ENCODE data around the gene NUDT9.
"Not testable (repeated sequence)": the region's sequence is repeated elsewhere in the genome, so short reads cannot be mapped to it uniquely, and the experiment has no call there.

NUDT9 gene

DNA sequence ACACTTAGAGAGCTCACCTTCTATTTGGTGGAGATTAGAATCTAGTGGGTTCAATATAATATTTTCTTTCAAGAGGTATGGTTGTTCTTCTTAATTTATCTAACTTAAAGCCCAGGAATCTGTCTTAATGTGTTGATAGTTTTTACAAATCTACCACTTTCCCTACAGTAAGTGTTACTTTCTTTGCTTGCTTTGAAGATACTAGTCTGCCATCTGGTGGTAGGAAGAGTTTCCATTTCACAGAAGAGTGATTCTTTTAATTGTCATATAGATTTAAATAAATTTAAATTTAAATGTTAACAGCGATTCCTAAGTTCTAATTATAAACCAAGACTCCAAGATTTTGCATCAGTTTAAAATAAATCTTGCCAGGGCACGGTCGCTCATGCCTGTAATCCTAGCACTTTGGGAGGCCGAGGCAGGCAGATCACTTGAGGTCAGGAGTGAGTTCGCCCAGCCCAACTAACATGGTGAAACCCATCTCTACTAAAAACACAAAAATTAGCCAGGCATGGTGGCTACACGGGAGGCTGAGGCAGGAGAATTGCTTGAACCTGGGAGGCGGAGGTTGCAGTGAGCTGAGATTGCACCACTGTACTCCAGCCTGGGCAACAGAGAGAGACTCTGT, 43.5 kb downstream of the NUDT9 start:
- DNase-seq, result no peak

GRCh38 chr4:87469390-87469789, 47.0 kb downstream of the NUDT9 start:
- DNase-seq, result no peak

DNA sequence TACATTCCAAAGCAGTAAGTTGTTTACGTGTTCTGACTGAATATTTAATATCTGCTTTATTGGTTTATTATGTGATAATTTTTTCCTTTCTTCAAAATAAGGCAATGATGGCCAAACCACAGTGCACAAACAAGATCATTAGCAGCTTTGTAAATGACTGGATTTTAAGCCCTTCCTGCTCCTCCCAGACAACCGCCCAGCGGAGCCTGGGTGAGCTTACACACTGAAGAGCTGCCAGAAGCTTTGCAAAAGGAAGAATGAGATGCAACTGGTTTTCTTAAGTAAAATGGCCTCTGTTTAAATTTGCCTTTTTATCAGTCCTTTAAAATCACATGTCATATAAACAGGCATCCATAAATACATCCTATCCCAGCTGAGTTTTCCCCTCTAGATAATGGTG, 54.6 kb downstream of the NUDT9 start:
- DNase-seq, result no peak

- no peak for DNase-seq
These were observed 56.4 kb downstream of the NUDT9 start for GRCh38 chr4:87478732-87479250.

DNA sequence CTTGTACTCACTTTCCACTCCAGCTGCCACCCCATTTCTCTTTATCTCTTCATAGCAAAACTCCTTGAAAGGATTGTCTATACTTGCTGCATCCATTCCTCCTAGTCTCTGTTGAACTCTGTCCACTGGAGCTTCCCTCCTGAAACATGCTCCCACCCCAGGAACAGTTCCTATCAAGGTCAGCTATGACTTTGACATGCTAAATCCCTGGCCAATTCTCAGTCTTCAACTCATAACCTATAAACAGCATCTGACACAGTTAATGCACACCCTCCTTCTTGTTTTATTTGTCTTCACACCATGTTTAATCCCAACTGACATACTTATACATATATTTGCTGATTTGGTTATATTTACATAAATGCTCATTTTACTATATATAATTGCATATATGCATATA, 59.0 kb downstream of the NUDT9 start:
- DNase-seq, result no peak

- not testable (repeated sequence) for DNase-seq
These were observed 60.9 kb downstream of the NUDT9 start for GRCh38 chr4:87483247-87483646.

DNA sequence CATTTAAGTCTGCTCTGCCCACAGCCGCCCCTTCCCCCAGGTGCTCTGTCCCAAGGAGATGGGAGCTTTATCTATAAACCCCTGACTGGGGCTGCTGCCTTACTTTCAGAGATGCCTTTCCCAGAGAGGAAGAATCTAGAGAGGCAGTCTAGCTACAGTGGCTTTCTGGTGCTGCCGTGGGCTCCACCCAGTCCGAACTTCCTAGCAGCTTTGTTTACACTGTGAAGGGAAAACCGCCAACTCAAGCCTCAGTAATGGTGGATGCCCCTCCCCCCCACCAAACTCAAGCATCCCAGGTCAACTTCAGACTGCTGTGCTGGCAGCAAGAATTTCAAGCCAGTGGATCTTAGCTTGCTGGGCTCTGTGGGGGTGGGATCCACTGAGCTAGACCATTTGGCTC, 66.3 kb downstream of the NUDT9 start:
- DNase-seq, result not testable (repeated sequence)

- DNase-seq, result no peak
These were observed 67.3 kb downstream of the NUDT9 start for GRCh38 chr4:87489678-87490077.

DNA sequence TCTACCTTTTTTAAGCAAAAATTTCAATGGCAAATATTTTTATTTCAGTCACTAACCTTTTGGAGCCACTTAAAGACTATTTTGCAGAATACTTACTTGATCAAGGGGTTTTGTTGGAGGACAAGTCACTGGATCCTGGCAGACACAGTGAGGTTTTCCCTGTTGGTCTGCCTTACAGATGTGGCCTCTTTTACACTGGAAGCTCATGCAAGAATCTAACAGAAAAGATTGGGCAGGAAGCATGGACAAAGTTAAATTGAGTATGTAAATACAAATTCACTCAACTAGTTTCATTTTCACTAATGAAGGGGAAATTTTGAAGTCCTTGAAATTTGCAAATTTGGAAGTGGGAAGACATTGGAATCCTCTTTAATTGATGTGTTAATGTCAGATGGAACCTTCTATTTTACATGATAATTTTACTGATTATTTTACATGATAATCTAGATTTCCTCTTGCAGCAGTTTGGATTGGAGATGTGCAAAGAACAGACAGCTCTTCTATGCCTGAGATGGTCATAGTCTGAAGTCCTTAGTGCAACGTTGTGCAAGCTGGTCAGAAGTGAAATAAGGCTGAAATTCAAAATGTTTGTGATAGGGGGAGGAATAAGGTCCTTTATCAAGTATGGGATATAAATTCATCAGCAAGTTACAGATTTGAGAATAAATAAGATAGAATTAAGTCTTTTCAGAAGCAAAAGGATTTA, 68.4 kb downstream of the NUDT9 start:
- DNase-seq, result no peak

GRCh38 chr4:87491436-87491835, 69.1 kb downstream of the NUDT9 start:
- DNase-seq, result no peak

- not testable (repeated sequence) for DNase-seq
These were observed 69.5 kb downstream of the NUDT9 start for GRCh38 chr4:87491851-87492250.

DNA sequence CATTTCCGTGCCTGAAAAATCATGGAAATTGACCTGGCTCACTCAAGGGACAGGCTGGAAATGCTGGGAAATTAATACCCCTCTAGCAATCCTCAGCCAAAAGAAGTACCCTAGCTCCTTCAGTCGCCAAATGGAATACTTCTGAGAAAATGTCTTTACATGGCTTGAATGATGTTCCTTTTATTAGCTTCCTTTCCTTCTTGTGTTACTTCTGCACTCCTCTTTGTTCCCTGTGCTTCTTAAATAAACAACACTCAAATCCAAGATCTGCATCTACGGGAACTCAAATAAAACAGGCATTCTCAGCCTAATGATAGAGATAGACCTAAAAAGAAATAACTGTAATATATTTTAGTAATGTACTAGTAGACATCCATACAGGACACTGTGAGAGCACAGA, 70.7 kb downstream of the NUDT9 start:
- no peak for DNase-seq

DNA sequence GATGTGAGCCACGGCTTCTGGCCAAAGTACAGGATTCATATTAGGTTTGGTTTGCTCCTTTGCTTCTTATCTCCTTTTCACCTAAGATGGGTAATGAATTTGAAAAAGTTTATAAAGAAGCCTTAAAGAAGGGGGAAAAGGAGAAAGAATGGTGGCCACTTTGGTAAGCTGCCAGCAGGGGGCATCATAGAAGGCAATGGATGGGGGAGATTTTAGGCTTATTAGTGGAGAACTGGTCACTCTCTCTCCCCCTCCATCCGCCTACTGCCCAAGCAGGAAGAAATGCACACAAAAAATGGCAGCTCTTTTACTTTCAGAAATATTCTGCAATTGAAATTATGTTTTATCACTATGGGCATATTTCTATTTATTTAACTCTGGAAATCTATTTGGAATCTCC, 74.8 kb downstream of the NUDT9 start:
- DNase-seq, result no peak

DNA sequence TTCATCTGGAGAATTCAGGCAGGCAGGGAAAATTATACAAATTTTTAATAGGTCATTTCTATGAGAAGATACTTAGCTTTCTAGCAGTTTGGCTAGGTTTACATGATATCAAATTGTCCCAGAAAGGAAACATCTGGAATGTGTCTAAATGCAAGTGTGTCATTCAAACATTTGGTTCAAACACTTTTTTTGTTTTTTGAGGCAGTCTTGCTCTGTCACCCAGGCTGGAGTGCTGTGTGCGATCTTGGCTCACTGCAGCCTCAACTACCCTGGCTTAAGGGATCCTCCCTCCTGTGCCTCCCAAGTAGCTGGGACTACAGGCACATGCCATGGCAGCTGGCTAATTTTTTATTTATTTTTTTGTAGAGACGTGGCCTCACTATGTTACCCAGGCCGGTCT, 75.2 kb downstream of the NUDT9 start:
- DNase-seq, result no peak

DNA sequence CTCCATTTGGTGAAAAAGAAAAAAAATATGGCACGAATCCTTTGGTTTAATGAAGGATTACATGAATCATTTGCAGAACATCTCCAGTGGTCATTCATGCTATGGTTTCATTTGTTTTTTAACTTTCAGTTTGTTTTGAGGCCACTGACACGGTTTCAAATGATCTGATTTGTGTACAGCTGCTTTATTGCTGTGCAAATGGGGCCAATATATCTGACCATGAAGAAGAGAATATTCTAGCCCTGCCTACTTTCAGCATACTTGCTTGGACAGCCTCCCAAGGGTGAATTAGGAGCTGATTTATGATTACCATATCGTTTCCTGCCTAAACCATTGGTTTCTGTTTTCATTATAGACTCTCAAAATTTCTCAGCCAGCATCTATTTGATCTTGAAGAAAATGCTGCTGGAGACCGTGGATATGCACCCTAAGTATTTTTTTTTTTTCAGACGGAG, 76.1 kb downstream of the NUDT9 start:
- DNase-seq, result no peak

DNA sequence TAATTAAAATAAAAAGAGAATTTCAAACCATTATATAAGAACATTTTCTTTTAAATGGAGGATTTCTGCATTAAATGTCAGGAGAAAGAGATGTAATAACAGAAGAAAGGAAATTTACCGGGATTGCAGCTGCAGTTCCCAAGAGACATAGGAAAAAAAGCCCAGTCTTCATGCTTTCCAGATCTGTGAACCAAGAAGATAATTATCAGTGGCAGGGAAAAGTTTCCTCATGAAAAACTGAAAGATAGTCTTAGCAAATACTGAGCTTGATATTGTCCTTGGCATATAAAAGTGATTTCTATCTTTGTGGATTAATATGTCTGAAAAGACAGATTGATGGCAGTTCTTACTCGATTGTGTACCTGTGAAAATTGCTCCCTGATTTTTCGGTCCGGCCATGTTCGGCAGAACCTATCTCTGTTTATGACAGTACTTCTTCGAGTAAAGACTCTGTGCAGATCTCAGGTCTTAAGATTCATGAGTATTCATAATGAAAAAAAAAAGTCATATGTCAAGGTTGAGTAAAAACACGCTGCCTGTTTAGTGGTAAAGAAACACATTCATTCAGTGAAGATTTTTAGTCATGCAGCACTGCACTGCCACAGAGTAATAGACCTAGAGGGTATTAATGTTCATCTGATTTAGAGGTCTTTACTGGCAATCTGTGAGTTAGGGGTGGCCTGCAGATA, 77.2 kb downstream of the NUDT9 start:
- DNase-seq, result no peak

DNA sequence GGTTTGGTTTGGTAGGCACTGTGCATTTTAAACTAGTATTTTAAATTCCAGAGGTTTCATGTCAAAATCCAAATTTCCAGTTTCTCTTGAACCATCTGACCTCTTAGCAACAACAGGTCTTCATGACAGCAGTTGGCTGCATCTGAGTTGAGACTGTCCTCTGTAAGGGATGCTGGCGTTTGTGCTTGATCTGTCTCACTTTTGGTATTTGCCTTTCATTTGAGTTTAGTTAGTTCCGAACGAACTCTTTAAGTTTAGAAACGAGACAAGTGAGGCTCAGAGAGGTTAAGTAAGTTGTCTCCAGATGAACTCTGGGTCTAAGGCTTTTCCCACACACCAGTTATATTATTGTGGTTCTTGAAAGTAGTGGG, 77.7 kb downstream of the NUDT9 start:
- DNase-seq, result no peak

- DNase-seq, result no peak
These were observed 80.3 kb downstream of the NUDT9 start for GRCh38 chr4:87502580-87503238.

GRCh38 chr4:87505862-87506261, 83.5 kb downstream of the NUDT9 start:
- DNase-seq, result no peak

- no peak for DNase-seq
These were observed 84.8 kb downstream of the NUDT9 start for GRCh38 chr4:87506974-87507701.
